PFSK-1 (cell line): ENCODE results near the gene SDC1.

ENCODE experiments used
- FOXP2 ChIP-seq: optimal IDR thresholded peaks from 2 replicates; pipeline ENCODE3; 2011; ENCODE audit warnings: borderline replicate concordance, control low read depth, inconsistent platforms; ENCODE audit not compliant: insufficient read depth; ENCODE audit errors: extremely low read length, extremely low read depth
- POLR2AphosphoS5 ChIP-seq: IDR thresholded peaks from 2 replicates; pipeline ENCODE4 v1.6.1; 2012; ENCODE audit warnings: low read depth, mild to moderate bottlenecking, control low read depth, low read length, moderate library complexity
- SIN3A ChIP-seq: IDR thresholded peaks from 2 replicates; pipeline ENCODE4 v1.6.1; 2012; ENCODE audit warnings: mild to moderate bottlenecking, low read length, moderate library complexity, borderline replicate concordance; ENCODE audit not compliant: insufficient read depth
- TAF1 ChIP-seq: IDR thresholded peaks from 2 replicates; pipeline ENCODE4 v1.6.1; 2012; ENCODE audit warnings: low read length, control low read depth, borderline replicate concordance; ENCODE audit not compliant: insufficient read depth
- TF ChIP-seq, protein P1 (sequence below), 2 experiments: IDR thresholded peaks; 2 replicates each; pipeline versions ENCODE4 v1.6.1 to v1.8.0; 2011 to 2012; ENCODE audit warnings: low read depth in 2 of 2, low read length in 2 of 2, control low read depth in 1 of 2, inconsistent platforms in 1 of 2, mild to moderate bottlenecking in 1 of 2, moderate library complexity in 1 of 2; ENCODE audit not compliant: insufficient read depth in 1 of 2

Gene SDC1

DNA sequence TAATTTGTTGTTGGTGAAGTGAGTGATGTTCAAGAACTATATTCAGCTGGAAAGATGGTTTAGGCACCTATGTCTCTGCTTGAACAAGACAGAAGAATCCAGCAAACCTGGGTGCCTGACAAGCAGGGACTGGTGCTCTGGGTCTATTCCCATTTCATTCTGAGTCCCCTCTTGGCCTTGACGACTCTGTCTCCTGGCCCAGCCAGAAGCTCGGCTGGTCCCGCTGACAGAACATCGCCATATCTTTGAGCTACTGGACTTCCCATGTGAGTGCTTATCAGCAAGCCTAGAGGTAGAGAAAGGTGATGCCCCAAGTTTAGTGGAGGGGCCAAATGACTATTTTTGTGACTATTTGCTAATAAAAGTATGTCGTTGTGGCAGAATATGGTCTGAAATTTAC is 48.2 kb downstream of the SDC1 start:
- no peak for TF ChIP-seq POLR2AphosphoS5
- TF ChIP-seq, protein P1, sequence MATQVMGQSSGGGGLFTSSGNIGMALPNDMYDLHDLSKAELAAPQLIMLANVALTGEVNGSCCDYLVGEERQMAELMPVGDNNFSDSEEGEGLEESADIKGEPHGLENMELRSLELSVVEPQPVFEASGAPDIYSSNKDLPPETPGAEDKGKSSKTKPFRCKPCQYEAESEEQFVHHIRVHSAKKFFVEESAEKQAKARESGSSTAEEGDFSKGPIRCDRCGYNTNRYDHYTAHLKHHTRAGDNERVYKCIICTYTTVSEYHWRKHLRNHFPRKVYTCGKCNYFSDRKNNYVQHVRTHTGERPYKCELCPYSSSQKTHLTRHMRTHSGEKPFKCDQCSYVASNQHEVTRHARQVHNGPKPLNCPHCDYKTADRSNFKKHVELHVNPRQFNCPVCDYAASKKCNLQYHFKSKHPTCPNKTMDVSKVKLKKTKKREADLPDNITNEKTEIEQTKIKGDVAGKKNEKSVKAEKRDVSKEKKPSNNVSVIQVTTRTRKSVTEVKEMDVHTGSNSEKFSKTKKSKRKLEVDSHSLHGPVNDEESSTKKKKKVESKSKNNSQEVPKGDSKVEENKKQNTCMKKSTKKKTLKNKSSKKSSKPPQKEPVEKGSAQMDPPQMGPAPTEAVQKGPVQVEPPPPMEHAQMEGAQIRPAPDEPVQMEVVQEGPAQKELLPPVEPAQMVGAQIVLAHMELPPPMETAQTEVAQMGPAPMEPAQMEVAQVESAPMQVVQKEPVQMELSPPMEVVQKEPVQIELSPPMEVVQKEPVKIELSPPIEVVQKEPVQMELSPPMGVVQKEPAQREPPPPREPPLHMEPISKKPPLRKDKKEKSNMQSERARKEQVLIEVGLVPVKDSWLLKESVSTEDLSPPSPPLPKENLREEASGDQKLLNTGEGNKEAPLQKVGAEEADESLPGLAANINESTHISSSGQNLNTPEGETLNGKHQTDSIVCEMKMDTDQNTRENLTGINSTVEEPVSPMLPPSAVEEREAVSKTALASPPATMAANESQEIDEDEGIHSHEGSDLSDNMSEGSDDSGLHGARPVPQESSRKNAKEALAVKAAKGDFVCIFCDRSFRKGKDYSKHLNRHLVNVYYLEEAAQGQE (IDR thresholded peaks at IDR 0.05; ENCODE audit: insufficient read depth in 1 of 2, low read depth in 2 of 2, low read length in 2 of 2) = no peak
- no peak for TF ChIP-seq SIN3A
- no peak for TF ChIP-seq TAF1
- TF ChIP-seq FOXP2 = no peak

DNA sequence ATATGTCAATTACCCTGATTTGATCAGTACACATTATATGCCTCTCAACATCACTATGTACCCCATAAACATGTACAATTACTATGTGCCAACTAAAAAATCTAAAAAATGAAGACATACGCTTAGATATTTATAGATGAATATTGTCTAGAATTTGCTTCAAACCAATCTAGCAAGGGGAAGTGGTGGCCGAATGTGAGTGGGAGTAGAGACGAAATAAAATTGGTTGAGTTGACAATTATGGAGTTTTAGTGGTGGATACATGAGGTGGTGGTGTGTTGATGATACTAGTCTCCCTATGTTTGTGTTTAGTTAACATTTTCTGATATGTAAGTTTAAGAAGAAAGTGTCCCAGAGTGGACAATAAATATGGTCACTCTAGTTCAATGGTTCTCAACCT is 49.0 kb downstream of the SDC1 start:
- TF ChIP-seq, protein P1 (IDR thresholded peaks at IDR 0.05; ENCODE audit: insufficient read depth in 1 of 2, low read depth in 2 of 2, low read length in 2 of 2) = no peak
- TF ChIP-seq SIN3A = no peak
- no peak for TF ChIP-seq TAF1
- no peak for TF ChIP-seq FOXP2
- no peak for TF ChIP-seq POLR2AphosphoS5

DNA sequence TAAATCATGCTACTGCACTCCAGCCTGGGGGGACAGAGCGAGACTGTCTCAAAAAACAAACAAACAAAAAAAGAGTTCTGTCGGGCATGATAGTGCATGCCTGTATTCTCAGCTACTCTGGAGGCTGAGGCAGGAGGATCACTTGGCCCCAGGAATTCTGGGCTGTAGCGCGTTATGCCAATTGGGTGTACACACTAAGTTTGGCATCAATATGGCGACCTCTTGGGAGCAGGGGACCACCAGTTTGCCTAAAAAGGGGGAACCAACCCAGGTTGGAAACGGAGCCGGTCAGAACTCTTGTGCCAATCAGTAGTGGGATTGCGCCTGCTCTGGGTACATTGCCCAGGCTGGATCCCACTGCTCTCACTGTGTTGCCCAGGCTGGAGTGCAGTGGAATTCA is 49.7 kb downstream of the SDC1 start:
- TF ChIP-seq FOXP2 = no peak
- TF ChIP-seq SIN3A = no peak
- TF ChIP-seq, protein P1 (IDR thresholded peaks at IDR 0.05; ENCODE audit: insufficient read depth in 1 of 2, low read depth in 2 of 2, low read length in 2 of 2) = no peak
- TF ChIP-seq POLR2AphosphoS5 = no peak

DNA sequence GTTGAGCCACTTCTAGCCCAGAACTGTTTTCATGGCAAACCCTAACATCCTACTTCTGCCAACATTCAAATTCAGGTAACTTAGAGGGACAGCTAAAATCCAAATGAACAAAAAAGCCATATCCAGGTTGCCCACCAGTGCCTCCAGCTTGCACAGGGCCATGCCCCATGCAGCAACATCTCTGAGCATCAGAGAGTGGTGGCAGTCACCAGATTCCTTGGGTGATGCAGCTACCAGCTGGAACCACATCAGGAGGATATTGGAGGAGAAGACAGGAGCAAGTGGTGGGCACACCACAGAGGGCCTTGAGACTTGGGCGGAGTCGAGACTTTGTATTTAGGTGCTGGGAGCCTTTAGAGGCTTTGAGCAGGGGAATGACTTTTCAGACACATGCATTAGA is 50.5 kb downstream of the SDC1 start:
- TF ChIP-seq POLR2AphosphoS5 = no peak
- TF ChIP-seq, protein P1 (IDR thresholded peaks at IDR 0.05; ENCODE audit: insufficient read depth in 1 of 2, low read depth in 2 of 2, low read length in 2 of 2) = no peak
- TF ChIP-seq FOXP2 = no peak
- TF ChIP-seq TAF1 = no peak
- no peak for TF ChIP-seq SIN3A
